Posterior vena cava (tissue), 2 donors: ENCODE measurements around the gene NBDY. TPM values are rescaled to one million over a fixed set of nuclear protein-coding genes. Genes with fewer than 3 reads are reported as not detected.

Experiments used
- DNase-seq: peaks from one replicate; pipeline ENCODE4 v3.0.0-alpha.2; 2020; ENCODE audit warnings: low spot score
- intact Hi-C, 2 donors: fragments of 100-400 bp; cut with DNase I; formaldehyde crosslinking; loops; one replicate each; pipeline versions ENCODE4 v1.14.1 to v1.14.2; 2022 to 2023
- total RNA-seq, 2 donors: library from RNA; stranded (reverse); fragmentation: NEBNext Ultra II Directional; extraction: Animal tissue kit (Norgen Biotek cat#: 25700); gene quantifications; one replicate each; pipeline ENCODE4 v1.2.1, GENCODE V29; 2021
- donor health status: DM: yes; HTN: yes; CAD: no.
- donor health status: DM: yes; HTN: yes; CAD: no.

The NBDY gene
- total RNA-seq, 2 donors from 2014 or later = 30.4 to 37.8 TPM

DNA sequence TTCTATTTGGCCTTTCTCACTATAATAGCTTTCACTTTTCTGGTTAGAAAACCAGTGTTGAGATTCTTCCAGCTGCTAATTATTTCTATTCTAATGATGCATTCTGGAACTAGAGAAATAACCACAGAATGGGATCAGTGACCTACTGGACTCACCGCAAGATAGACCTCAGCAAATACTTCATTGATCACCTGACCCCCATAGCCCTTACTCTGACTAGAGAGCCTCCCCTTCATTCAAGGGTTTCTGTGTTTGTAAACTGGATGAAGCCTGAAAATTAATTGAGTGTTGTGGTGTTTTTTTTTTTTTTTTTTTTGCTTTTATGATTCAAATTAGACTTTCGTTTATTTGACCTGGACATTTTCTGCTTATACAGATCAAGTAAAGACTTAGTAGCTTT, 97.0 kb downstream of the NBDY start:
- intact Hi-C loops = no loop called here
- no peak for DNase-seq

DNA sequence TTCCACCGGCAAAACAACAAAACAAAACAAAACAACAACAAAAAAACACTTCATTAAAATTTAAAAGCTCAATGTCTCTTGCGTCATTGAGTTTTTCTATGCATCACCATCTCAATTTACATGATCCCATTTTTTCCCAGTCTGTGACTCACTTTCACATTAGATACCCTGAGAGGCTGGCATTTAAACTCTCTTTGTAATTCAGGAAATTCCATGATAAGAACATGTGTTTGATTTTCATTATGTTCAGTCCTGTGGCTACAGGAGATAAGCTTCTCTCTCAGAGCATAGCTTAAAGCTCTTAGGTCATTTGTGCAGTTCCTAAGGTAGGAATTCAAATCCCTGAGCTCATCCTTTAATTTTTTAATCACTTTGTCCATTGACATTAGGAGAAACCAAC, 104.6 kb downstream of the NBDY start:
- no peak for DNase-seq
- intact Hi-C loops = no loop called here

DNA sequence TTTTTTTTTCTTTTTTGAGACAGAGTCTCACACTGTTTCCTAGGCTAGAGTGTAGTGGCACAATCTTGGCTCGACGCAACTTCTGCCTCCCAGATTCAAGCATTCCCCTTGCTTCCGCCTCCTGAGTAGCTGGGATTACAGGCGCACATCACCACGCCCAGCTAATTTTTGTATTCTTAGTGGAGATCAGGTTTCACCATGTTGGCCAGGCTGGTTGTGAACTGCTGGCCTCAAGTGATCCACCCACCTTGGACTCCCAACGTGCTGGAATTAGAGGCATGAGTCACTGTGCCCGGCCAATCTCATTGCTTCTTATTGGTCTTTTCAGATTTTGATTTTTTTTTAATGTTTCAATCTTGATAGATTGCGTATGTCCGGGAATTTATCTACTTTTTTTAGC, 124.4 kb downstream of the NBDY start:
- DNase-seq = no peak

DNA sequence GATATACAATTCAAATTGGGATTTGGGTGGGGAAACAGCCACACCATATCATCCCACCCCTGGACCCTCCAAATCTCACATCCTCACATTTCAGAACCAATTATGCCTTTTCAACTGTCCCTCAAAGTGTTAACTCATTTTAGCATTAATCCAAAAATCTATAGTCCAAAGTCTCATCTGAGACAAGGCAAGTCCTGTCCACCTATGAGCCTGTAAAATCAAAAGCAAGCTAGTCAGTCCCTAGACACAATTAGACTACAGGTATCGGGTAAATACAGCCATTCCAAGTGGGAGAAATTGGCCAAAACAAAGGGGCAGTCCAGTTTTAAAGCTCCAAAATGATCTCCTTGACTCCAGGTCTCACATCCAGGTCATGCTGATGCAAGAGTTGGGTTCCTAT, 128.0 kb downstream of the NBDY start:
- no peak for DNase-seq
- intact Hi-C loops = no loop called here

More for the DNA sequence above, 124.4 kb downstream of the NBDY start:
- intact Hi-C loops = no loop called here

DNA sequence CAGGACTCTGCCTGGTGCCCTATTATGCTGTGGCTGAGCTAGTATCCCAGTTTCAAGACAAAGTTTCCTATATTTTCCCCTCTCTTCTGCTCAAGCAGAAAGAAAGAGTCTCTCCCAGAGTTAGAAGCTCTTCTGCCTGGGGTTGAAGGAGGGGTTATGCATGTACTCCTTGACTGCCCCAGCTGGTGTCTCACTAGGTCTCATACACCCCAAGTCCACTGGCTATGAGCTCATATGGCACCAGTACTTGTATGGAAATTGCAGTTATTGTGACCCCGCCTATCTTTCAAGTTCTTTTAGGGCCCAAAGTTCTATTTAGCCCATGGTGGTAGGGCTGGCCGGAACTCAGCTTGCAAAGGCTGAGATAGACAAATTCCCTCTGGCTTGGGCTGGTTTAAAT, 131.8 kb downstream of the NBDY start:
- intact Hi-C loops = no loop called here
- DNase-seq = no peak

Other genes with a start within 250 kb of the NBDY start
- gene UBQLN2, start 165.6 kb upstream of the NBDY start, total RNA-seq = 10 to 100 TPM; 28.2 to 31.6 TPM